PFSK-1 (cell line): Measurements from ENCODE around the gene MTUS2.

Source experiments
- FOXP2 ChIP-seq: optimal IDR thresholded peaks from 2 replicates; pipeline ENCODE3; 2011; ENCODE audit warnings: borderline replicate concordance, control low read depth, inconsistent platforms; ENCODE audit not compliant: insufficient read depth; ENCODE audit errors: extremely low read length, extremely low read depth
- POLR2AphosphoS5 ChIP-seq: IDR thresholded peaks from 2 replicates; pipeline ENCODE4 v1.6.1; 2012; ENCODE audit warnings: low read depth, mild to moderate bottlenecking, control low read depth, low read length, moderate library complexity
- REST ChIP-seq, 2 experiments: IDR thresholded peaks; 2 replicates each; pipeline versions ENCODE4 v1.6.1 to v1.8.0; 2011 to 2012; ENCODE audit warnings: low read depth in 2 of 2, low read length in 2 of 2, control low read depth in 1 of 2, inconsistent platforms in 1 of 2, mild to moderate bottlenecking in 1 of 2, moderate library complexity in 1 of 2; ENCODE audit not compliant: insufficient read depth in 1 of 2
- SIN3A ChIP-seq: IDR thresholded peaks from 2 replicates; pipeline ENCODE4 v1.6.1; 2012; ENCODE audit warnings: mild to moderate bottlenecking, low read length, moderate library complexity, borderline replicate concordance; ENCODE audit not compliant: insufficient read depth
- TAF1 ChIP-seq: IDR thresholded peaks from 2 replicates; pipeline ENCODE4 v1.6.1; 2012; ENCODE audit warnings: low read length, control low read depth, borderline replicate concordance; ENCODE audit not compliant: insufficient read depth

MTUS2 gene

GRCh38 chr13:29021311-29021710, 201.2 kb downstream of the MTUS2 start:
- TF ChIP-seq TAF1, result no peak
- TF ChIP-seq FOXP2, result no peak
- no peak for TF ChIP-seq POLR2AphosphoS5
- TF ChIP-seq SIN3A, result no peak
- TF ChIP-seq REST (IDR thresholded peaks at IDR 0.05; ENCODE audit: insufficient read depth in 1 of 2, low read depth in 2 of 2, low read length in 2 of 2), result no peak

DNA sequence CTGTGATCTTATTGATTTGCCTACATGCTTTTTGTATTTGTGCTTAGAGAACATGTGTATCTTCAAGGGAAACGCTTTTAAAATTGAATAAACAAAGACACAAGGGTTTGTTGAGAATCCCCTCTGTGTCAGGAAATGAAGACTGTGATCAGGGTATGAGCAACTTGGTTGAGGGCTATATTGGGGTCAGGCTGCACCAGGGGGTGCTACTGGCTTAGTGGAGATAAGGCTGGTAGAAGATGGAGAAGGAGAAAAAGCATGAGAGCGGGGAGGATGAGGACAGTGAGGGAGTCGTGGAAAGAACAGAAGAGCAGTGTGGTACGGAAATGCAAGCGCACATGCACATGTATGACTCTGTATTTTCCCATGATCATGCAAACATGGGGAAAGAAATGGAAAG, 201.6 kb downstream of the MTUS2 start:
- TF ChIP-seq POLR2AphosphoS5 (no peak), SIN3A (no peak), TAF1 (no peak), FOXP2 (no peak), REST (IDR thresholded peaks at IDR 0.05; ENCODE audit: insufficient read depth in 1 of 2, low read depth in 2 of 2, low read length in 2 of 2) (no peak)

DNA sequence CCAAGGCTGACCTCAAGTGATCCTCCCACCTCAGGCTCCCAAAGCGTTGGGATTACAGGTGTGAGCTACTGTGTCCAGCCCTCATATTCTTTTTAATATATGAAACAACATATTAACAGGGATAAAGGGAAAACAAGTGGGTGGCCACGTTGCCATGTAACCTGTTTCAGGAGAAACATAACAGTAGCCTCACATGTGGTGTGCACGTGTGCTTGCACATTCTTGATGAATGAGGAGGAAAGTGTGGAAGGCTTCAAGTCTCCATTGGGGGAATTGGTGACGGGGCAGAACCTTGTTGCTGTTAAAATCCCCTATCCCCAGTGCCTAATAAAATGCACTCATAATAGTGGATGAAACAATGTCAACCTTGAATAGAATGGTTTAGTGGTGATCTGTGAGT, 202.3 kb downstream of the MTUS2 start:
- TF ChIP-seq SIN3A, result no peak
- no peak for TF ChIP-seq TAF1
- TF ChIP-seq REST (IDR thresholded peaks at IDR 0.05; ENCODE audit: insufficient read depth in 1 of 2, low read depth in 2 of 2, low read length in 2 of 2), result no peak
- no peak for TF ChIP-seq POLR2AphosphoS5
- TF ChIP-seq FOXP2, result no peak

GRCh38 chr13:29022968-29023367, 202.8 kb downstream of the MTUS2 start:
- no peak for TF ChIP-seq REST (IDR thresholded peaks at IDR 0.05; ENCODE audit: insufficient read depth in 1 of 2, low read depth in 2 of 2, low read length in 2 of 2)
- no peak for TF ChIP-seq TAF1
- TF ChIP-seq SIN3A, result no peak
- no peak for TF ChIP-seq POLR2AphosphoS5
- TF ChIP-seq FOXP2, result no peak

DNA sequence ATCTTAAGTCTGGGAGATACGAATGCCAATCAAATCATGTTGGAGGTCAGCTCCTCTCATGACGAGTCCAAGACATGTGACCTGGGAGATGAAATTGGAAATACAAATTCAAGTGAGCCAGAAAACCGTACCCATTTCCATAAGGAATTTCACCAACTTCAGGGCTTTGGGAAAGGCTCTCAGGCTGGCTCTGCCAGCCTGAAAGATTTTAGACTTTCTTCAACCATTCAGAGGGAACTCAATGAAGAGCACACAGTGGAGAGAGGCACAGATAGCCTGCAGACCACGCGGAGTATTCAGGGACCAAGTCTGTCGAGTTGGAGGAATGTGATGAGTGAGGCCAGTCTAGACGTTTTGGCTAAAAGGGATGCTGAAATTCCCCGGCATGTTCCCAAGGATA, 204.6 kb downstream of the MTUS2 start:
- no peak for TF ChIP-seq POLR2AphosphoS5
- TF ChIP-seq SIN3A, result no peak
- no peak for TF ChIP-seq TAF1
- no peak for TF ChIP-seq REST (IDR thresholded peaks at IDR 0.05; ENCODE audit: insufficient read depth in 1 of 2, low read depth in 2 of 2, low read length in 2 of 2)
- no peak for TF ChIP-seq FOXP2
